HG03097 (cell line): ENCODE measurements around the gene NFE2L2.
"Not testable (repeated sequence)": the region's sequence is repeated elsewhere in the genome, so short reads cannot be mapped to it uniquely, and the experiment has no call there.

Source experiments
- ATAC-seq: cut with Tn5 transposase; IDR thresholded peaks from one replicate; pipeline ENCODE4 v1.9.1; 2021; ENCODE audit not compliant: unreplicated experiment, low FRiP score

The NFE2L2 gene

GRCh38 chr2:177207101-177207500 lies 57.4 kb downstream of the NFE2L2 start:
- peak; percentile 55 for ATAC-seq

- no peak for ATAC-seq
Measured at GRCh38 chr2:177204417-177204816, 60.1 kb downstream of the NFE2L2 start.

GRCh38 chr2:177201919-177202346 lies 62.6 kb downstream of the NFE2L2 start:
- no peak for ATAC-seq

- not testable (repeated sequence) for ATAC-seq
Measured at GRCh38 chr2:177200419-177200818, 64.1 kb downstream of the NFE2L2 start.

GRCh38 chr2:177195194-177195593 lies 69.3 kb downstream of the NFE2L2 start:
- no peak for ATAC-seq

- no peak for ATAC-seq
Measured at GRCh38 chr2:177193240-177193639, 71.3 kb downstream of the NFE2L2 start.

- no peak for ATAC-seq
Measured at GRCh38 chr2:177192788-177193187, 71.7 kb downstream of the NFE2L2 start.

GRCh38 chr2:177190941-177191340 lies 73.6 kb downstream of the NFE2L2 start:
- no peak for ATAC-seq

GRCh38 chr2:177188482-177189469 lies 75.8 kb downstream of the NFE2L2 start:
- no peak for ATAC-seq

GRCh38 chr2:177187631-177188312 lies 76.8 kb downstream of the NFE2L2 start:
- ATAC-seq: no peak

- not testable (repeated sequence) for ATAC-seq
Measured at GRCh38 chr2:177186038-177186437, 78.5 kb downstream of the NFE2L2 start.

- no peak for ATAC-seq
Measured at GRCh38 chr2:177184606-177185005, 79.9 kb downstream of the NFE2L2 start.

GRCh38 chr2:177183860-177184259 lies 80.7 kb downstream of the NFE2L2 start:
- ATAC-seq: no peak
